HUES48 (cell line): ENCODE data around the gene PAPPA.

Experiments used
- H3K27ac ChIP-seq: one replicate; pipeline ENCODE4 v1.7.0; 2013; ENCODE audit warnings: low read depth, low read length, inconsistent platforms
- H3K27me3 ChIP-seq: 2 replicates; pipeline ENCODE4 v1.6.1; 2013; ENCODE audit warnings: mild to moderate bottlenecking, low read length; ENCODE audit not compliant: control insufficient read depth, insufficient read depth
- H3K36me3 ChIP-seq: 2 replicates; pipeline ENCODE4 v1.6.1; 2013; ENCODE audit warnings: low read length; ENCODE audit not compliant: control insufficient read depth, insufficient read depth
- H3K4me1 ChIP-seq: 2 replicates; pipeline ENCODE4 v1.6.1; 2013; ENCODE audit warnings: mild to moderate bottlenecking, low read length; ENCODE audit not compliant: control insufficient read depth, insufficient read depth
- H3K4me3 ChIP-seq: 2 replicates; pipeline ENCODE4 v1.5.1; 2013; ENCODE audit warnings: mild to moderate bottlenecking, low read depth, low read length
- H3K9ac ChIP-seq: 2 replicates; pipeline ENCODE4 v1.6.1; 2013; ENCODE audit warnings: mild to moderate bottlenecking, low read depth, low read length, moderate library complexity
- H3K9me3 ChIP-seq: 2 replicates; pipeline ENCODE4 v1.6.1; 2013; ENCODE audit warnings: low read length; ENCODE audit not compliant: control insufficient read depth, insufficient read depth

Gene PAPPA

GRCh38 chr9:116448431-116448830 is 294.8 kb downstream of the PAPPA start:
- Histone ChIP-seq H3K27ac (no peak overlapping the region), H3K36me3 (no peaks in the 10 kb centered on the region), H3K4me1 (peaks cover 7% of the 10 kb centered on the region)

GRCh38 chr9:116449949-116450348 is 296.4 kb downstream of the PAPPA start:
- no peak overlapping the region for H3K9ac ChIP-seq
- no peaks in the 10 kb centered on the region for H3K9me3 ChIP-seq
- H3K4me3 ChIP-seq = no peak overlapping the region
- no peaks in the 10 kb centered on the region for H3K27me3 ChIP-seq
- H3K27ac ChIP-seq = no peak overlapping the region
- no peaks in the 10 kb centered on the region for H3K36me3 ChIP-seq
- peaks cover 7% of the 10 kb centered on the region for H3K4me1 ChIP-seq

More at GRCh38 chr9:116448431-116448830, 294.8 kb downstream of the PAPPA start:
- no peaks in the 10 kb centered on the region for H3K9me3 ChIP-seq
- H3K27me3 ChIP-seq = no peaks in the 10 kb centered on the region
- H3K4me3 ChIP-seq = no peak overlapping the region
- no peak overlapping the region for H3K9ac ChIP-seq

GRCh38 chr9:116450378-116451139 is 297.0 kb downstream of the PAPPA start:
- peaks cover 7% of the 10 kb centered on the region for H3K4me1 ChIP-seq
- no peak overlapping the region for H3K27ac ChIP-seq
- H3K9ac ChIP-seq = no peak overlapping the region
- H3K36me3 ChIP-seq = no peaks in the 10 kb centered on the region
- no peaks in the 10 kb centered on the region for H3K27me3 ChIP-seq
- no peak overlapping the region for H3K4me3 ChIP-seq
- no peaks in the 10 kb centered on the region for H3K9me3 ChIP-seq

GRCh38 chr9:116451500-116452115 is 298.0 kb downstream of the PAPPA start:
- Histone ChIP-seq H3K4me1 (peaks cover 7% of the 10 kb centered on the region), H3K9ac (no peak overlapping the region), H3K27ac (no peak overlapping the region), H3K4me3 (no peak overlapping the region), H3K36me3 (no peaks in the 10 kb centered on the region), H3K9me3 (no peaks in the 10 kb centered on the region), H3K27me3 (no peaks in the 10 kb centered on the region)
